HG03039 (cell line): ENCODE measurements around the gene NEU4.
"Not testable (repeated sequence)": the region's sequence is repeated elsewhere in the genome, so short reads cannot be mapped to it uniquely, and the experiment has no call there.

Source experiments
- ATAC-seq: cut with Tn5 transposase; IDR thresholded peaks from one replicate; pipeline ENCODE4 v1.9.1; 2021; ENCODE audit warnings: mild to moderate bottlenecking, moderate library complexity; ENCODE audit not compliant: unreplicated experiment

NEU4 gene

DNA sequence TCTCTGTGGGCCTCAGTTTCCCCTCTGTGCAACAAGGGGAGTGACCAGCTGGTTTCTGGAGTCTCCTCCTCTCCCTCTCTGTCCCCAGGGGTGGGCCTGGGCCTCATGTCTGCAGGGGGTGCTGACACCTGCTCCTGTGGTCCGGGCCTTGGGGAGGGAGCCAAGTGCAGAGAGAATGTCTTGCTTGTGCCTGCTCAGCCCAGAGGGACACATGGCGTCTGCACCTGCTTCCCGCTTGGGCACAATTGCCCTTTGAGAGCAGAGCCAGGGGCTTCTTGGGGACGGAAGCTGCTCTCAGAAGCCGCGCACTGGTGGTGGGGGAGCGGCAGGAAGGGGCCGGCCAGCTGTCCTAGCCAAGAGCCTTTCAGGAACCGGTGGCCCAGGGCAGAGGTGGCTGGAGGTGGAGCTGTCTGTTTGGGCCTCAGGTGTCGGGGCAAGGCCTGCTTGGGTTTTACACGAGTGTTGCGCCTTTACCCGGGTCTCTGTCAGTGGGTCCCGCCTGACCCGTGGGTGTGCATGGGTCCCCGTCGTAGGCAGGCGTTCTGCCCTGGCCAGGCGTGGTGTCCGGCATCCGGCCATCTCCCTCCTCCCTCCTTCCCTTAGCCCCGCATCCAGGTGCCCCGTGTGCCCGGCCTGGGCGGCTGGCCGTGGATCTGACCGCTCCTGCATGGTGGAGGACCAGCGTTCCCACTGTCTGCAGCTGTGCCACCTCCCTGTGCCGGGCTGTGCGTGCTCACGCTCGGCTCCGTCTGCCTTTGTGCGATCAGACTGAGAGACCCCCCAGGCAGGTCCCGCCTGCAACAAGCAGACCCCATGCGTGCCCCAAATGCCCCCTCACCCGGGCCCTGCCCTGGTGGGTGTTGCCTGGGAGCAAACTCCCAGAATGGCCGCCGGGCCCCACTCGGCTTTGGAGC, 4.0 kb downstream of the NEU4 start:
- no peak for ATAC-seq

GRCh38 chr2:241813644-241814392, 4.8 kb downstream of the NEU4 start:
- no peak for ATAC-seq

DNA sequence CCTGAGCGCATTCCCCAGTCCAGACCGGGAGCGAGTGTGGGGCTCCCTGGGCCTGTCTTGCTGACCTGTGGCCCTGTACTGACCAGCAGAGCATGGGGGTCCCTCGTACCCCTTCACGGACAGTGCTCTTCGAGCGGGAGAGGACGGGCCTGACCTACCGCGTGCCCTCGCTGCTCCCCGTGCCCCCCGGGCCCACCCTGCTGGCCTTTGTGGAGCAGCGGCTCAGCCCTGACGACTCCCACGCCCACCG, 5.3 kb downstream of the NEU4 start:
- ATAC-seq: no peak

DNA sequence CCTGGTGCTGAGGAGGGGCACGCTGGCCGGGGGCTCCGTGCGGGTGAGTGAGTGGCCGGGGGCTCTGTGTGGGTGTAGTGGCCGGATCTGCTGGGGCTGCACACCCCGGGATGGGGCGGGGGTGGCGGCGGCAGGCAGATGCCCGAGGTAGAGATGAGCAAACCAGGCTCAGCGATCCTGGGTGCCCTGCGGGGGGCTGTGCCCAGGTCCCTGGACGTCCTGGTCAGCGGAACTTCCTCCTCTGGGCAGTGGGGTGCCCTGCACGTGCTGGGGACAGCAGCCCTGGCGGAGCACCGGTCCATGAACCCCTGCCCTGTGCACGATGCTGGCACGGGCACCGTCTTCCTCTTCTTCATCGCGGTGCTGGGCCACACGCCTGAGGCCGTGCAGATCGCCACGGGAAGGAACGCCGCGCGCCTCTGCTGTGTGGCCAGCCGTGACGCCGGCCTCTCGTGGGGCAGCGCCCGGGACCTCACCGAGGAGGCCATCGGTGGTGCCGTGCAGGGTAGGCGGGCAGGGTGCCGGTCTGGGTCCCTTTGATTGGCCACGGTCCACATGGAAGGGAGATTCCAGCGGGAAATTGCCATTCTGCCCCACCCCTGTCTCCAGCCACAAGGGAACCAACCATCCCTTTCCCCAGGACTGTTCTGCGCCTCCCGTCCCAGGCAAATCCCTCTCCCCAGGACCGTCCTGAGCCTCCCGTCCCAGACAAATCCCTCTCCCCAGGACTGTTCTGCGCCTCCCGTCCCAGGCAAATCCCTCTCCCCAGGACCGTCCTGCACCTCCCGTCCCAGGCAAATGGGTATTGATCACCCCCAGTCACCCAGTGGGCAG, 5.9 kb downstream of the NEU4 start:
- no peak for ATAC-seq

GRCh38 chr2:241815477-241816430, 6.8 kb downstream of the NEU4 start:
- no peak for ATAC-seq

DNA sequence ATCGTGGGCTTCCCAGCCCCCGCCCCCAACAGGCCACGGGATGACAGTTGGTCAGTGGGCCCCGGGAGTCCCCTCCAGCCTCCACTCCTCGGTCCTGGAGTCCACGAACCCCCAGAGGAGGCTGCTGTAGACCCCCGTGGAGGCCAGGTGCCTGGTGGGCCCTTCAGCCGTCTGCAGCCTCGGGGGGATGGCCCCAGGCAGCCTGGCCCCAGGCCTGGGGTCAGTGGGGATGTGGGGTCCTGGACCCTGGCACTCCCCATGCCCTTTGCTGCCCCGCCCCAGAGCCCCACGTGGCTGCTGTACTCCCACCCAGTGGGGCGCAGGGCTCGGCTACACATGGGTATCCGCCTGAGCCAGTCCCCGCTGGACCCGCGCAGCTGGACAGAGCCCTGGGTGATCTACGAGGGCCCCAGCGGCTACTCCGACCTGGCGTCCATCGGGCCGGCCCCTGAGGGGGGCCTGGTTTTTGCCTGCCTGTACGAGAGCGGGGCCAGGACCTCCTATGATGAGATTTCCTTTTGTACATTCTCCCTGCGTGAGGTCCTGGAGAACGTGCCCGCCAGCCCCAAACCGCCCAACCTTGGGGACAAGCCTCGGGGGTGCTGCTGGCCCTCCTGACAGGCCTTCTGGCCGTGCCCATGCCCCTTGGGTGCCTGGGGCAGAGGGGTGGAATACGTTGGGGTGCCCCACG, 7.6 kb downstream of the NEU4 start:
- no peak for ATAC-seq

DNA sequence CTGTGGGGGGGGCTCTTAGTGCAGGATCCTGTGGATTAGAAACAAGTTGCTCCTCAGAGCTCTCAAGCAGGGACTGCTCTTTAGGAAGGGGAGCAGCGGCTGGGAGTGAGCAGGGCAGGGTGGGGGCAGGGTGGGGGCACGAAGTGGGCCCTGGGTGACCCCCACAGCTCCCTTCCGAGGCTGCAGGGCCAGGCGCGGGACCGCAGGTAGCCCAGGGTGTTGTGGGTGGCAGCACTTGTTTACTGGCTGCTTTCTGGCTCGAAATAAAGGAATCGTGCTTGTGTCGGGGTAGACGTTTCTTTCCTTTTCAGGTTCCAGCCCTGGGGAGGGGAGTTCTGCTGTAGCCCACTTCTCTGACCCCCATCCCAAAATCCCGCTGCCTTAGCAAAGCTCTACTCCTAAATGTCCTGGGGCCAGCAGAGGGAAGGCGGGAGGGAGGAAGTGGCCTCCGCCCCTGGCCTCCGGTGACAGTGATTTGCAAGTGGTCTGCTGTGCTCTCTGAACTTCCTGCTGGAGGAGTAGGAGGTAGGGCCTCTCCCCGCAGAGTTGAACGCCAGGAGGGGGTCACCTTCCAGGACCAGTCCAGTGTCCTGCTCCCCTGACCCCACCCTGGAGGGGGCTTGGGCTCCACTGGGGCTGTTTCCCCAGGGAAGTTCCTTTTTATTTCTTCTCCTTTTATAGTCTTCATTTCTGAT, 8.3 kb downstream of the NEU4 start:
- no peak for ATAC-seq

DNA sequence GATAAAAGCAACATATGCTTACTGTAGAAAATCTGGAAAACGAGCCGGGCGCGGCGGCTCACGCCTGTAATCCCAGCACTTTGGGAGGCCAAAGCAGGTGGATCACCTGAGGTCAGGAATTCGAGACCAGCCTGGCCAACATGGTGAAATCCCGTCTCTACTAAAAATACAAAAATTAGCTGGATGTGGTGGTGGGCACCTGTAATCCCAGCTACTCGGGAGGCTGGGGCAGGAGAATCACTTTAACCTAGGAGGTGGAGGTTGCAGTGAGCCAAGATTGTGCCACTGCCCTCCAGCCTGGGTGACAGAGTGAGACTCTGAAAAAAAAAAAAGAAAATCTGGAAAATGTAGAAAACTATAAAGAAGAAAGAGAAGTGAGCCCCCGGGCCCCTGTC, 8.8 kb downstream of the NEU4 start:
- not testable (repeated sequence) for ATAC-seq

DNA sequence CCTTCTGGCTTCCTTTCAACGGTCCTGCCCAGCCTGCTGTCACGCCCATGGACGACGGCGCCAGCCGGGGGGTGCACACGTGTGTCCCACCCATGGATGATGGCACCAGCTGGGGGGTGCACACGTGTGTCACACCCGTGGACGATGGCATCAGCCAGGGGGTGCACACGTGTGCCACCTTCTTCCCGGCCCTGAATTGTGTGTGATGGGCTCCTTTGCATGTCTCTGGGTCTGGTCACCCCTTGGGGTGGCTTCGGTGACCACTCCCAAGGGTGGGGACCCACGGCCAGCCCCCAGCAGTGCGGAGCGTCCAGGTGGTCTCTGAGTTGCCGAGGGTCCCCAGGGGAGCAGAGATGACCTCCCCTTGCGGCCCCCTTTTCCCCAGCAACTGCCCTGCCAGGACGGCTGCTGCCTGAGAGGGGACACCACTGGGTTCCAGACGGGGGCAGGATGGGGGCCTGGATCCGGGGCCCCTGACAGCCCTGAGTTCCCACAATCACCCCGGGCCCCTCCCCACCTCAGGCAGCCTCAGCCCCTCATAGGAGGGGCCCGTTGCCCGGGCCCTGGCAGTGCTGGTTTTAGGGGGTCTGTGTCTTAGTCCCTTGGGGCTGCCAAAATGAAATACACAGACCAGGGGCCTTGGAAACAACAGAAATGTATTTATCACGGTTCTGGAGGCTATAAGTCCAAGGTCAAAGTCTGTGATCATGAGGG, 9.4 kb downstream of the NEU4 start:
- ATAC-seq: no peak

DNA sequence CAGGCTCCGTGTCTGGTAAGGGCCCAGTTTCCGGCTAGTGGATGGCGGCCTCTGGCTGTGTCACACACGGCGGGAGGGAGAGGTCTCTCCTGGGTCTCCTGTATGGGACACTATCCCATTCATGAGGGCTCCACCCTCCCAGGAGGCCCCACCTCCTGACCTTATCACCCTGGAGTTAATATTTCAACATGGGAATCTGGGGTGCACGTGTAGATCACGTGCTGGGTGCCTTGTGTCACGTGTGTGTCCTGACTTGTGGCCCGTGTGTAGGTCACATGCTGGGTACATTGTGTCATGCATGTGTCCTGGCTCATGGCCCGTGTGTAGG, 9.9 kb downstream of the NEU4 start:
- ATAC-seq: no peak

DNA sequence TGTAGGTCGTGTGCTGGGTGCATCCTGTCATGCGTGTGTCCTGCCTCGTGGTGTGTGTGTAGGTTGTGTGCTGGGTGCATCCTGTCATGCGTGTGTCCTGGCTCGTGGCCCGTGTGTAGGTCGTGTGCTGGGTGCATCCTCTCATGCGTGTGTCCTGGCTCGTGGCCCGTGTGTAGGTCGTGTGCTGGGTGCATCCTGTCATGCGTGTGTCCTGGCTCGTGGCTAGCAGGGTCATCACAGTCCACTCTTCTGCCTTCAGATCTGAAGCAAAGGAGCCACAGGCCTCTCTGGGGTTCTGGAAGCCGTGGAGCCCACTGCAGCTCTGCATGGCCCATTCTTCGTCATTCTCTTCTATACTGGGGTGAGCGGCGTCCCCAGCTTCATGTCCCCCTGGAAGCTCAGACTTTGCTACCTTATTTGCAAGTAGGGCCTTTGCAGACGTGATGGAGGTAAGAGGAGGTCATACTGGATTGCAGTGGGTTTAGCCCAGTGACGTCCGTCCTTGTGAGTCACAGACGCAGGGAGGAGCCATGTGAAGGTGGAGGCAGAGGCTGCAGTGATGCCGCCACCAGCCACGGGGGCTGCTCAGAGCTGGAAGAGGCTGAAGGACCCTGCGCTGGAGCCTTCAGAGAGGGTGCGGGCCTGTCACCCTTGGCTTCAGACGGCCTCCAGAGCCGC, 11.1 kb downstream of the NEU4 start:
- not testable (repeated sequence) for ATAC-seq

GRCh38 chr2:241820625-241821384, 11.8 kb downstream of the NEU4 start:
- no peak for ATAC-seq

GRCh38 chr2:241821460-241822263, 12.7 kb downstream of the NEU4 start:
- no peak for ATAC-seq

- no peak for ATAC-seq
Measured at GRCh38 chr2:241822264-241822623, 13.3 kb downstream of the NEU4 start.

- ATAC-seq: not testable (repeated sequence)
Measured at GRCh38 chr2:241823531-241824437, 14.8 kb downstream of the NEU4 start.

GRCh38 chr2:241827394-241827793, 18.4 kb downstream of the NEU4 start:
- no peak for ATAC-seq
